ENCODE measurements around the gene ITGAL.
"Not testable (repeated sequence)": the region's sequence is repeated elsewhere in the genome, so short reads cannot be mapped to it uniquely, and the experiment has no call there.

ITGAL gene

DNA sequence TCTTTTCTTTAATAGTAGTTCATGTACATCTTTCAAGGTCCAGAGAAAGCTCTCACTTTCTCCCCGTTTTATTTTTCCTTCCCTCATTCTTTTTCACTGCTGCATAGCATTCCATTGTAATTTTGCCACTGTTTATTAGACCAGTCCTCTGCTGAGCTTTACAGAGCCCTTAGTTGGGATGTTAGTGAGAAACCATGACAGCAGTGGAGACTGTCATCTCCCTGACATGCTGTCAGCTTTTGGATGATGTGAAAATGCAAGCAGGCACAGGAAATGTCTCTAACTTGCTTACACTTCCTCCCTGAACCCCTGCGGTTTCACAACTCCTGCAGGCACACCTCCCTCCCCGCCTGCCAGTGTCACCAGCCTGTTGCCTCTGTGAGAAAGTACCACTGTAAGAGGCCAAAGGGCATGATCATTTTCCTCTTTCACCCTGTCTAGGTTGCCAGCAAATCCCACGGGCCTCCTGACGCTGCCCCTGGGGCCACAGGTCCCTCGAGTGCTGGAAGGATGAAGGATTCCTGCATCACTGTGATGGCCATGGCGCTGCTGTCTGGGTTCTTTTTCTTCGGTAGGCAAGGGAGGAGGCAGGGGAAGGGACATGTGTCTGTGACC is at the start of gene ITGAL:
ITGAL (plus strand) TSS at position 415 of the 615 bp plus-strand sequence; CDS start at position 511, 96 bp downstream.
- no peak for DNase-seq

DNA sequence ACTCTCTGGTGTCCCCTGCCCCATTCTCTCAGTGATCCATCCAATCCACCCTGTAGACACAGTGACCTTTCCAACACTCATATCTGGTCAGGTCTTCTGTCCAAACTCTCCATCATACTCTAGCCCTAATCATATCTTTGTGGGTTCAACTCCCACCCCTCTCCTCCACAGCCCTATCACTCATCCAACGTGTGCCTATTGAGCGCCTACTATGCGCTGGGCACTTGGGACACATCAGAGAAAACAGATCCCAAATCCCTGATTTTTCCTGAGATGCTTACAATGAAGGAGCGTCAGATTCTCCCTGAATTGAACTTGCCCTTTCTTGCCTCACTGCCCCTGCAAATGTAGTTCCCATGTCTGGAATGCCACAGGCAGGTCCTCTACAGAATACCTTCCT is 44.5 kb upstream of the ITGAL start:
- no peak for DNase-seq

DNA sequence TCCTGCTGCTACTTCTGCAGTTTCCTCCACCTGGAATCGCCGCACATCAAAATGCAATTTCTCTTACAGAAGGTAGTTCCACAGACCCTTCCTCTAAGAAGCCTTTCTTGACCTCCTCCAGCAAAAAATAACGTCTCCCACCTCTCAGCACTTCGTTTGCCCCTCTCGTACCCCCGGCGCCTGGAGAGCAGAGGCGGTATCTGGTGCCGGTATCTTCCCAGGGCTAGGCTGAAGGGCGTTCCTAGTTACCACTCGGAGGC is 43.2 kb upstream of the ITGAL start:
- DNase-seq = no peak

DNA sequence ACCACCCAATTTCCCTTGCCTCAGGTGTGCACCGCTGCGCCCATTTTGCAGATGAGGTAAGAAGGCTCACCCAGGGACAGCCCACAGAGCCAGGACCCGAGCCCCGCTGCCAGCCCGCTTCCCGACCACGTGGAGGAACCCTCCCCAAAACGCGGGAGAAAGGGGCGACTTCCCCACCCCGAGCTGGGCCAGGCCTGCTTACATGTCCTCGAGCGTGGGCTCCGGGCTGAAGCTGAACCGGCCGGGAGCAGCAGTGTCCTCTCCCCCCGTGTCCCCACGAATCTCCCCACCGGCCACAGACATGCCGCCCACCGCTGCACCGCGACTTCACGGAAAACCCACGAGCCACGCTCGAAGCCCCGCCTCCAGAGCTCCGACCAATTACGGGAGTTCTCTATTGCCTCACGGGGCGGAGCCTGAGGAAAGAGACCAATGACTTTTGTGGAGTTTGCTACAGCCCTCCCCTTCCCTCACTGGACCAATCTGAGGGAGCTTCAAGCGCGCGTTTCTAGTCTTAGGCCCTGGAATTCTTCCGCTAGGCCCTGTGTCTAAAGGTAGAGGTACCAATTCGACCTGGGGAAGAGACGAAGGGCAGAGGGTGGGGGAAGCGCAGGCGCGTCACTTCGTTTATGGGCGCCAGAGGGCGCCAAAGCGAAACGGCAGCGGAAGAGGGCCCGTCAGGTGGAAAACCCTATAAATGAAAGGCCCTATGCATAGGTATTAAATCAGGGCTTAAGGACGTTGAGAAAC is 42.7 kb upstream of the ITGAL start, which contains the start of gene DCTPP1:
DCTPP1 (minus strand) TSS at position 353 of the 750 bp plus-strand sequence; CDS start at position 303, 50 bp downstream.
- peak; percentile 100 for DNase-seq

DNA sequence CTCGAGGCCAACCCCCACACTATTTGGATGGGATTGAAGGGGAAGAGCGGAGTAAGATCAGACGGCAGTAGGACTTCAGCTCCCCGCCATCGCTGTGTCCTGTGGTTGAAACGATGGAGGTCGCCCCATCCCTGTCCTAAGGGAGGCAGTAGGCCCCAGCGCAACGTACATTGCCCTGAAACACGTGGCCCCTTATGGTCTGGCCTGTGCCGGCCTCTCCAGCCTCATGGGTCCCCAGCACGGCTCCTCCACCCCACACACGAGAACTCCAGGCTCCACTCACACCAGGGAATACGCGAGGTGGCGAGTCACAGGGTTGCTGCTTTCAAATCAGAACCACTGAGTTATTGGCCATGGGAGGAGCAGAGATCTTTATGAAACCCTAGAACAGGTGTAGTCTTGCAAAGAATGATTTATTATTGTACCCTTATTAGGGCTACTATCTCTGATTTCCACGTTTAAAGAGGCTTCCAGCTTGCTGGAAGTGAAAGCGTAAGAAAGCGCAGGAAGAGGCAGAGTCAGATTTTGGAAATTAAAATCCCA is 42.0 kb upstream of the ITGAL start:
- peak; percentile 64 for DNase-seq

DNA sequence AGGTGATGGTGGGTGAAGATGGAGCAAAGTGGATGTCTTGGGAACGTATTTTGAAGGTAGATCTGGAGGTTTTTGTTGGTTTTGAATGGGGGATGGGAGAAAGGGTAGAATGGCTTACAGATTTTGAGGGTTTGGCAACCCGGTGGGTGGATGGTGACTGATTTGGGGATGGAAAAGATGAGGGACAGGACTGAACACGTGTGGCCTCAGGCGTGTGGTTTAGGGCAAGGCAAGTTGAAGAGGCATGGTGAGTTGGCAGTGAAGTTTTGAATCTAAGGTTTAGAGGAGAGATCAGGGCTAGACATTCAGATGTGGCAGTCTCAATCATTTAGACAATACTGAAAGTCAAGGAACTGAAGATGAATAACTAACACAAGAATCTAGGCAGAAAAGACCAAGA is 37.7 kb upstream of the ITGAL start:
- no peak for DNase-seq

DNA sequence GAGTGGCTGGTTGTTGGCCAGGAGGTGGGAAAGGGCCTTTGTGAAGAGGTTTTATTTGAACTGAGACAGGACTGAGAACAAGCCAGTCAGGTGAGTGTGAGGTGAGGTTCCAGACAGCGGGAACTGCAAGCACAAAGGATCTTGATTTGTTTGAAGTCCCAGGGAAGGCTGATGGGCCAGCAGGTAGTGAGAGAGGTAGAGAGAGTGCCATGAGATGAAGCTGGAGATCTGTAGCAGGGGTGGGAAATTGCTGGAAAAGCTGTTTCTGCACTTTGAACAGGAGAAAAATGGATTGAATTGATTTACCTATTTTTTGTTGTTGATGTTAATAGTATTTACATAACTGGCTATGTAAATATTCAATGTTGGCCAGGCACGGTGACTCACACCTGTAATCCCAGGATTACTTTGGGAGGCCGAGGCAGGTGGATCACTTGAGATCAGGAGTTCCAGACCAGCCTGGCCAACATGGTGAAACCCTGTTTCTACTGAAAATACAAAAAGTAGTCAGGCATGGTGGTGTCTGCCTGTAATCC is 35.0 kb upstream of the ITGAL start:
- peak; percentile 97 for DNase-seq

DNA sequence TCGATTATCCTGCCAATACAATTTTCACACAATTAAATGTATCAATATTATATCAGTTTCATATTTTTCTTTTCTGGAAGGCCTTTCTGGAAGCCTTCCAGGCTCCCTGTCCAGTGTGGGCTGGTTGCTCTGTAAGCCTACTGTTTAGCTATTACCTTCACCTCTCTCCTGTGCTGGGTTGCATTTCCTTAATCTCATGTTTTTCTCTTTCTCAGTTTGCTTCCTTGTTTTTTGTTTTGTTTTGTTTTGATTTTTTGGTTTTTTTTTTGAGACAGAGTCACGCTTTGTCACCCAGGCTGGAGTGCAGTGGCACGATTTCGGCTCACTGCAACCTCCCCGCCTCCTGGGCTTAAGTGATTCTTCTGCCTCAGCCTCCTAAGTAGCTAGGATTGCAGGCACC is 33.7 kb upstream of the ITGAL start:
- no peak for DNase-seq

DNA sequence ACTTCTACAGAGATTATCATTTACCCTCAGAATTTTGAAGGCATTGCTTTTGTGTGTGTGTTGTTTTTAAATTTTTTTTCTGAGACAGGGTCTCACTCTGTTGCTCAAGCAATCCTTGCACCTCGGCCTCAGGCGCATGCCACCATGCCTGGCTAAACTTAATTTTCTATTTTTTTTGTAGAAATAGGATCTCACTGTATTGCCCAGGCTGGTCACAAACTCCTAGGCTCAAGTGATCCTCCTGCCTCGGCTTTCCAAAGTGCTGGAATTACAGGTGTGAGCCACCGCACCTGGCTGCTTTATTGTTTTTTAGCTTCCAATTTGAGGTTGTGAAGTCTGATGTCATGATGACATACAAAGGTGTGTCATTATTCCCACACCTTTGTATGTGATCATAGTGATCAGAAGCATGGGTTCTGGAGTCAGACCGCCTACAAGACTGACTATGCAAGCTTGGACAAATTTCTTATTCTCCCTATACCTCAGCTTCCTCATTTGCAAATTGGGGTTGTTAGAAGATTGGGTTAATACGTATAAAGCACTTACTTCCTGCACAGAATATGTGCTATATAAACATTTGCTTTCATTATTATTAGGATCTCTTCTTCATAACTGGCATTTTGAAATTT is 32.7 kb upstream of the ITGAL start:
- no peak for DNase-seq

DNA sequence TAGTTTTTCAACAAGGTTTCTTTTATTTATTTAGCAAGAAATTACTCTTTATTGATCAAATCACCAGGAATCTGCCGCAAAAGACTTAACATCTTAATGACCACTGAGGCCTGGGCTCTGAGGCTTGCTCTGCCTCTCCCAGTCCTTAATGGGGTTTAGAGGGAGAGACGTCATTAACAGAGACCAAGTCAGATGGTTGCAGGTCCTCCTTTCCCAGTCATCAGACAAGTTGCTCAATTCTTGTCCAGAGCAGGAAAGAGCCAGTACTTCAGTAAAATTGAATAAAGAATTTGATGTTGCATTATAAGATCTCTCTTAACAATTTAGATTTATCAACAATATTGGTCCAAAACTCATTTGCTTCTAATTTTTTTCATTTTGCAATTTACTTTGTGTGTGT is 28.9 kb upstream of the ITGAL start:
- no peak for DNase-seq

DNA sequence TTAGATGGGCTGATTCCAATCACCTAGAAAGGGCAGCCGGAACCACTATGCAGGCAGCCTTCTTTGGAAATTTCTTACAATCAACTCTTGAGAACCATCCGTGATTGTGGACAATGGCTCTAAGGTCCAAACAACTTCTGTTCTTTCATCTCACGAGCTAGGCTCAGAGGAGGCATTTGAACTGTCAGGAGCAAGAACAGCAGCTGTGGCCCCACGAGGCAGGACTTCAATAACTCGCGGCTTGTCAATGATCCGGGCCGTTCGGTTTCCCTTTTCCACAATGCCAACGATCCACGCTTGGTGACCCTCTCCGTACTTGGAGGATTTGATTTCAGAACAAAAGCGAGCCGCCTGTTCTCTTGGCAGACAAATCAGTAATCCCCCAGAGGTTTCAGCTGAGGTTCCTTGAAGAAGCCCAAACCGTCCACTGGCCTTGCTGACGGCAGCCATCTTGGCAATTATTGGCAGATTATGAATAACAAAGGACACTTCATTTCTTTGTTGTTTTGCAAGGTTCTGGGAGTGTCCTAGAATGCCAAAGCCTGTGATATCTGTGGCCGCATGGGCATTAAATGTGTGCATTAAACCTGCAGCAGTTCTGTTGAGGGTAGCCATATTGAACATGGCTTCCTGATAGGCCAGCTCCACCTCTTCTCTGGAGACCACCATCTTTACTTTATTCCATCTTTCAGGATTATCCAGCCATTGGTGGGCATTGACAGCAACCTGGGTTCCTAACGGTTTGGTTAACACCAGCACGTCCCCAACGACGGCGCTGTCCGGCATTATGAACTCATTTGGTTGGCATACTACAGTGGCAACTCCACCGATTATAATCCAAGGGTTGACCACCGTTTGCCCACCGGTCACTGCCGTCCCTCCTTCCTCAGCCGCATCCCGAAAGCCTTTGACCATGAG is 28.1 kb upstream of the ITGAL start:
- DNase-seq = no peak

DNA sequence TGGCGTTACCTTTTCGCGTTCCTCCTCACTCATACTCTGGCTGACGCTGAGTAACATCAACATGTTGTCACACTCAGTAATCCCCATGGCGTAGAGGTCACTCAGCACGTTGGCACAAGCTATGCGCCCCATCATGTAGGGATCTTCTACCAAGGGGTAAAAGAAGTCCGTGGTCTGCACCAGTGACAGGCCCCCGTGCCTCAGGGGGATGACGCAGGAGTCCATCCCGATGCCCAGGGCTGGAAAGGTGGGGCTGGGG is 27.5 kb upstream of the ITGAL start:
- no peak for DNase-seq

DNA sequence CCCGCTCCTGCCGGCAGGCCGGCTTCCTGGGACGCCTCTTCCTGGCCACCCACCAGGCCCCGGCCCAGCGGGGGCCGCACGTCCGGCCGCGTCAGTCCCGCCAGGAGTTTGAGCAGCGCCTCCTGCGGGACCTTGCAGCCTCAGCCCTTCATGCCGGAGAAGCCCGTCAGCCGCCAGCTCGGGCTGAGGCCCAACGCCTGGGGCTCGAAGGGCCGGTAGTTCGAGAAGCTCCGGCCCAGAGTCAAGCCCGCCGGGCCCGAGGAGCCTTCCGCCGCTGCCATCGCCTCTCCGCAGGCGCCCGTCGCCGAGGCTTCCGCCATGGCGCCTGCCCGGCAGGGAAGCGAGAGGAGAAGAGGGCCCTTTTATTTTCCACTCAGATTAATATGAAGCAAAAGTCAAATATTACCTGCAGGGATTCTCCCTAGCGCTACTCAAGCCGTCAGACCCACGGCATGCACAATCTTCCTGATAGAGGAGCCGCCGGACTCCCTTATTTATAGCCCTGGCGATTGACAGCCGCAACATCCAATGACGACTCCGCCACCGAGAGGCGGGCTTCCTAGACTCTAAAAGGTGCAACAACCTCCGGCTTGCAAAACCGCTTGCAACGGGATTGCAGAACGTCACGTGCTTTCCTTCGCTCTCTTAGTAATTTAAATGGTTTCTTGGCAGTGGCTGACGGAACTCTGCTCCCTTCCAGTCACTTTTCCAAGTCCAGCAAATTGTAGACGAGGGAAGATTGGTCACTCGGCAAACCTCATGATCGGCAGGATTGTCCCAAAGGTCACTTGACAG is 26.9 kb upstream of the ITGAL start, which contains the start of gene SEPHS2:
SEPHS2 (minus strand) TSS at position 467 of the 795 bp plus-strand sequence; CDS start at position 320, 147 bp downstream.
- DNase-seq = peak; percentile 94

DNA sequence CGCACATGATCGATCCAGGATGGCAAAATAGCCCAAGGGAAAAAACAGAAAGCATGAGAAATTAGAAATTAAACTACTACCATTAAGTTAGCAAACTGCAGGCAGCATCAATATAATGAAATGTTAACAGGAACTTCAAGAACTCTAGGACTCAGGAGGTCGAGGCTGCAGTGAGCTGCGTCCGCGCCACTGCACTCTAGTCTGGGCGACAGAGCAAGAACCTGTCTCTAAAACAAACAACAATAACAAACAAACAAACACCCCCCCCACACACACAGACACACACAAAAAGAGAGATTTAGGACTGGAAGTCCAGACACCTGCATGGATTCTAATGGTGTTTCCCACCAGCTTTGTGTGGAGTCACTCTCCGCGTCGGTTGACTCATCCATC is 26.3 kb upstream of the ITGAL start:
- DNase-seq = no peak

DNA sequence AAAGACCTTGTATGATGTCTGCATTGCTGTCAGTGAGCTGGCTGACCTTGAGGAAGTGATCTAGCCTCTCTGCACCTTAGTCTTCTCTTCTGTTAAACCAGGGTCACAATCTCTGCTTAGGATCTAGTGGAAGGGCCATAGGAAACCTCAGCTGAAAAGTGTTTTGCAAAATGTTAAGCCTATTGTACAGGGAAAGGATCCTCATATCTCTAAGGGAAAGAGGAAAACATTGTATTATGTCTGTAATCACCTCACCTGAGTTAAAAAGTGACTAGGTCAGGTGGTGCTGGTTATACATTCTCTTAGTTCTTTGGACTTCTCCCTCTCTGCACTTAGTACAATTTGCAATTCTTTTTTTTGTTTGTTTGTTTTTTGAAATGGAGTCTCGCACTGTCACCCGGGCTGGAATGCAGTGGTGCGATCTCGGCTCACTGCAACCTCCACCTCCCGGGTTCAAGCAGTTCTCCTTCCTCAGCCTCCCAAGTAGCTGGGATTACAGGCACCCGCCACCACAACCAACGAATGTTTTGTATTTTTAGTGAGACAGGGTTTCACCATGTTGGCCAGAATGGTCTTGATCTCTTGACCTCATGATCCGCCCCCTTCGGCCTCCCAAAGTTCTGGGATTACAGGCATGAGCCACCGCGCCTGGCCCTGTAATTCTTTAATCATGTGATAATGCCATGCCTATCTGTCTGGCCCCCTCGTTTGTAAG is 24.9 kb upstream of the ITGAL start:
- no peak for DNase-seq

DNA sequence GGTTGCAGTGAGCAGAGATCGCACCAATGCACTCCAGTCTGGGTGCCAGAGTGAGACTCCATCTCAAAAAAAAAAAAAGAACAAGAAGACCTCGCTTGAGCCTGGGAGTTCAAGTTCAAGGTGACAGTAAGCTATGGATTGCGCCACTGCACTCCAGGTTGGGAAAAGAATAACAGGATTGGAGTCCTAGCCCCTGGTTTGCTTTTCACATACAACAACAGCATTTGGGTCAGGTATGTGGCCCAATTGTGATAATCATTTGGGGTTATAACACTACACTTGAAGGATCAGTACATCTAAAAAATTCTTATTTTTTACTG is 23.5 kb upstream of the ITGAL start:
- DNase-seq = no peak

DNA sequence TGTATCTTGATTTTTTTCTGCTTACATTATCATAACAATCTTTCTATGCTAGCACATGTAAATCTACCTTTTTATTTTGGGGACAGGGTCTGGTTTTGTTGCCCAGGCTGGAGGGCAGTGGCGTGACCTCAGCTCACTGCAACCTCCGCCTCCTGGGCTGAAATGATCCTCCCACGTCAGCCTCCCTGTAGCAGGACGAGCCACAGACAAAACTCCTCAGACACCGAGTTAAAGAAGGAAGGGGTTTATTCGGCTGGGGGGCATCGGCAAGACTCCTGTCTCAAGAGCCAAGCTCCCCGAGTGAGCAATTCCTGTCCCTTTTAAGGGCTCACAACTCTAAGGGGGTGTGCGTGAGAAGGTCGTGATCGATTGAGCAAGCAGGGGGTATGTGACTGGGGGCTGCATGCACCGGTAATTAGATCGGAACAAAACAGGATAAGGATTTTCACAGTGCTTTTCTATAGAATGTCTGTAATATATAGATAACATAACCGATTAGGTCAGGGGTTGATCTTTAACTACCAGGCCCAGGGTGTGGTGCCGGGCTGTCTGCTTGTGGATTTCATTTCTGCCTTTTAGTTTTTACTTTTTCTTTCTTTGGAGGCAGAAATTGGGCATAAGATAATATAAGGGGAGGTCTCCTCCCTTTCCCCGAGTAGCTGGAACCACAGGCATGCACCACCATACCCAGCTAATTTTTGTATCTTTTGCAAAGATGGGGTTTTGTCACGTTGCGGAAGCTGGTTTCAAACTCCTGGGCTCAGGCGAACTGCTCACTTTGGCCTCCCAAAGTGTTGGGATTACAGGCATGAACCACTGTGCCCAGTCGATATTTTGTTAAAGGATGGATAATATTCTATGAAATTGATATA is 19.6 kb upstream of the ITGAL start:
- not testable (repeated sequence) for DNase-seq

DNA sequence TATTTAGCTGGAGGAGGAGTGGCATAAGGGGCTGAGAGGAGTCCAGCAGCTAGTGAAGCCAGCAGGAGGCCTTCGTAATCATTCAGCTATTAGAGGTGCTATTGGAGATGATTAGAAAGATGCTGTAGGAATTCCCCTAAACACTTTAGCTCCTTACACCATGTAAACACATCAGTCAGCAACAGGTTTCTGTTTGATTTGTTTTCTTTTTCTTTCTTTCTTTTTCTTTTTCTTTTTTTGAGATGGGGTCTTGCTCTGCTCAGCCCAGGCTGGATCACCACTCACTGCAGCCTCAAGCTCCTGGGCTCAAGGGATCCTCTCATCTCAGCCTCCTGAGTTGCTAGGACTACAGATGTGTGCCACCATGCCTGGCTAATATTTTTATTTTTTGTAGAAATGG is 16.2 kb upstream of the ITGAL start:
- no peak for DNase-seq

DNA sequence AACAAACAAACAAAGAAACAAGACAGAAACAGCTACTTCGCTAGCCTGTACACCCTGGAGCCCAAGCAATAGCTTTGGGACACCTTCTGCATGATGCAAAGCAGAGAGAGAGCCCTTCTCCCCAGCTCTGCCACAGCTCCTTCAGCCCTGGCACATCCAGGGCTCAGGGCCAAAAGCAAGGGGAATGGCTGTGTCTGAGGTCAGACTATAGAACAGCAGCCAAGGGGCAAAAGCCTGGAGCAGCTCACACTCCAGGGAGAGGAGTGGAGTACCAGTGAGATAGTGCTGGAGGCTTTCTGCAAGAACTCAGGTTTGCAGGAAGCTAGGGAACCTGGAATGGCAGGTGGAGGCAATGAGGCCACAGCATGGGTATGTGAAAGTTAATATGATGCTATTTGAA is 15.3 kb upstream of the ITGAL start:
- DNase-seq = no peak

DNA sequence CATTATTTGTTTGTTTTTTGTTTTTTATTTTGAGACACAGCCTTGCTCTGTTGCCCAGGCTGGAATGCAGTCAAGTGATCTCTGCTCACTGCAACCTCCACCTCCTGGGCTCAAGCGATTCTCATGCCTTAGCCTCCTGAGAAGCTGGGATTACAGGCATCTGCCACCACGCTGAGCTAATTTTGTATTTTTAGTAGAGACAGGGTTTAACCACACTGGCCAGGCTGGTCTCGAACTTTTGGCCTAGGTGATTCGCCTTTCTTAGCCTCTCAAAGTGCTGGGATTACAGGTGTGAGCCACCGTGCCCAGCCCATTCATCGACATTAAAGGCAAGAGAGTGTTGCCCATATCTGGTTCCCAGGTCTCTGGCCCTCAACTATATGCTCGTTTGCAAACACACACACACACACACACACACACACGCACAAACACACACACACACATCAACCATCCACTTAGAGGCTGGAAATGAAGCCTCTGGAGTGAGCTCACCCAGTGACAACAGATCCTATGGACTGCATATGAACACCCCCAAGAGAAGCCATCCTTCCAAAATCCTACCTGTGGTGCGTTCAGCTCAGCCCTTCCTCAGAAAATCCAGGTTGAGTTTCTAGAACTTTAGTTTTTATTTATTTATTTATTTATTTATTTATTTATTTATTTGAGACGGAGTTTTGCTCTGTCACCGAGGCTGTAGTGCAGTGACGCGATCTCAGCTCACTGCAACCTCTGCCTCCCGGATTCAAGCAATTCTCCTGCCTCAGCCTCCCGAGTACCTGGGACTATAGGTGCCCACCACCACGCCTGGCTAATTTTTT is 14.6 kb upstream of the ITGAL start:
- no peak for DNase-seq

Data from DMS153 (cell line).